PC-9 (cell line): Measurements from ENCODE around the gene FOXP1. TPM values are rescaled to one million over a fixed set of nuclear protein-coding genes. Genes with fewer than 3 reads are reported as not detected.

Experiments
- BruUV-seq: library from RNA; stranded (reverse); fragments of 400-500 nt; replicated peaks from 2 replicates; lab custom pipeline; 2021; lab: Mats Ljungman, UMichigan
- CTCF ChIA-PET: fragments of 300-600 bp; sonication (Branson Sonifier 250); formaldehyde crosslinking; loops from one replicate; lab custom pipeline; 2022; ENCODE audit warnings: antibody characterized with exemption; lab: Charles Lee
- POLR2A ChIA-PET: fragments of 300-600 bp; sonication (Branson Sonifier 250); formaldehyde crosslinking; loops from one replicate; lab custom pipeline; 2022; ENCODE audit warnings: antibody characterized with exemption; ENCODE audit not compliant: unreplicated experiment; lab: Charles Lee
- DNase-seq, 2 experiments: peaks; one replicate each; pipeline versions ENCODE4 v3.0.0 to v3.0.0-alpha.2; 2015 to 2022; ENCODE audit warnings: mixed read lengths in 1 of 2
- H2AFZ ChIP-seq: fragments of 200-600 bp; sonication (generic); 2 replicates; pipeline ENCODE4 v1.8.1; 2017; ENCODE audit warnings: antibody characterized with exemption
- H3F3A ChIP-seq: fragments of 200-600 bp; sonication (generic); 2 replicates; pipeline ENCODE4 v1.8.1; 2017; ENCODE audit warnings: antibody characterized with exemption, mild to moderate bottlenecking, low read depth; ENCODE audit not compliant: insufficient read depth
- H3K27ac ChIP-seq: fragments of 200-600 bp; sonication (generic); 2 replicates; pipeline ENCODE4 v1.6.1; 2016; ENCODE audit warnings: mixed run types
- H3K27me3 ChIP-seq: fragments of 200-600 bp; sonication (generic); 2 replicates; pipeline ENCODE4 v1.6.1; 2016; ENCODE audit warnings: low read depth, mixed run types; ENCODE audit not compliant: insufficient read depth
- H3K36me3 ChIP-seq: fragments of 200-600 bp; sonication (generic); 2 replicates; pipeline ENCODE4 v1.6.1; 2016; ENCODE audit warnings: low read depth, mixed run types
- H3K4me1 ChIP-seq: fragments of 200-600 bp; sonication (generic); replicated peaks from 2 replicates; pipeline ENCODE4 v1.6.1; 2016; ENCODE audit warnings: mixed run types; ENCODE audit not compliant: insufficient read depth
- H3K4me2 ChIP-seq: fragments of 200-600 bp; sonication (generic); 2 replicates; pipeline ENCODE4 v1.6.1; 2017; ENCODE audit warnings: mixed run types
- H3K4me3 ChIP-seq: fragments of 200-600 bp; sonication (generic); 2 replicates; pipeline ENCODE4 v1.6.1; 2016; ENCODE audit warnings: mixed run types
- H3K79me2 ChIP-seq: fragments of 200-600 bp; sonication (generic); 2 replicates; pipeline ENCODE4 v1.6.1; 2017; ENCODE audit warnings: low read depth, mixed run types
- H3K9me2 ChIP-seq: fragments of 200-600 bp; sonication (generic); 2 replicates; pipeline ENCODE4 v1.8.1; 2017; ENCODE audit warnings: mild to moderate bottlenecking; ENCODE audit not compliant: insufficient read depth
- H3K9me3 ChIP-seq: fragments of 200-600 bp; sonication (generic); 2 replicates; pipeline ENCODE4 v1.8.1; 2016; ENCODE audit warnings: low read depth; ENCODE audit not compliant: insufficient read depth
- H4K20me1 ChIP-seq: fragments of 200-600 bp; sonication (generic); 2 replicates; pipeline ENCODE4 v1.8.1; 2017; ENCODE audit not compliant: insufficient read depth
- EZH2 ChIP-seq: fragments of 200-600 bp; sonication (generic); IDR thresholded peaks from 2 replicates; pipeline ENCODE4 v1.8.0; 2017; ENCODE audit warnings: antibody characterized with exemption, low read depth
- intact Hi-C: fragments of 100-400 bp; cut with micrococcal nuclease; formaldehyde crosslinking; loops from one replicate; pipeline ENCODE4 v1.10.0; 2022; ENCODE audit not compliant: unreplicated experiment
- total RNA-seq: library from RNA; stranded (reverse); gene quantifications from 2 replicates; pipeline ENCODE4 v1.2.3, GENCODE V29; 2021
- TF ChIP-seq, protein P1 (sequence below): fragments of 200-600 bp; sonication (generic); conservative IDR thresholded peaks from 2 replicates; pipeline ENCODE4 v1.6.1; 2017; ENCODE audit warnings: mixed run types, antibody characterized with exemption, mild to moderate bottlenecking, moderate library complexity

FOXP1 gene
- total RNA-seq, 1 experiment from 2014 or later = 33.3 TPM

DNA sequence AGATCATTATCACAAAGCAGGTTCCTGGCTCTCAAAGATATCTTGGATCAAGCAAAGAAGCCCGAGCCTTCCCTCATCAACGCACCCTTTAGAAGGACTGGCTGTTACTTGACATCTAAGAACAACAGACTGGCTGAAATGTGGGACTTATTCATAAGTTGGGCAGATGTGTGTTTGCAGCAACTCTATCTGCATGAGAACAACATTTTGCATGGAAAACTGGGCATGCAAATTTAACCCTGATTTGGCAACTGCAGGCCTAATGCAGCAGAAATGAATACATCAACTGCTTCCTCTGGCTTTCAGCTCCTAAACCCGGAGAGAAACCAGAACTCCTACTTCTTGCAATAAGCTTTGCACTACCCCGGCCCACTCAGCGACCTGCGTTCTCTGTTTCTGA, 35.0 kb upstream of the FOXP1 start:
- no peaks in the 10 kb centered on the region for H3F3A ChIP-seq
- H3K9me2 ChIP-seq = no peaks in the 10 kb centered on the region
- no peaks in the 10 kb centered on the region for H4K20me1 ChIP-seq
- intact Hi-C loops = no loop called here
- ChIA-PET POLR2A (no interaction called here), CTCF (no interaction called here)
- BruUV-seq = no TSS peak
- no peak for TF ChIP-seq EZH2
- TF ChIP-seq, protein P1, sequence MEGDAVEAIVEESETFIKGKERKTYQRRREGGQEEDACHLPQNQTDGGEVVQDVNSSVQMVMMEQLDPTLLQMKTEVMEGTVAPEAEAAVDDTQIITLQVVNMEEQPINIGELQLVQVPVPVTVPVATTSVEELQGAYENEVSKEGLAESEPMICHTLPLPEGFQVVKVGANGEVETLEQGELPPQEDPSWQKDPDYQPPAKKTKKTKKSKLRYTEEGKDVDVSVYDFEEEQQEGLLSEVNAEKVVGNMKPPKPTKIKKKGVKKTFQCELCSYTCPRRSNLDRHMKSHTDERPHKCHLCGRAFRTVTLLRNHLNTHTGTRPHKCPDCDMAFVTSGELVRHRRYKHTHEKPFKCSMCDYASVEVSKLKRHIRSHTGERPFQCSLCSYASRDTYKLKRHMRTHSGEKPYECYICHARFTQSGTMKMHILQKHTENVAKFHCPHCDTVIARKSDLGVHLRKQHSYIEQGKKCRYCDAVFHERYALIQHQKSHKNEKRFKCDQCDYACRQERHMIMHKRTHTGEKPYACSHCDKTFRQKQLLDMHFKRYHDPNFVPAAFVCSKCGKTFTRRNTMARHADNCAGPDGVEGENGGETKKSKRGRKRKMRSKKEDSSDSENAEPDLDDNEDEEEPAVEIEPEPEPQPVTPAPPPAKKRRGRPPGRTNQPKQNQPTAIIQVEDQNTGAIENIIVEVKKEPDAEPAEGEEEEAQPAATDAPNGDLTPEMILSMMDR = no peak
- no peak overlapping the region for H3K27ac ChIP-seq
- no peak overlapping the region for H3K4me2 ChIP-seq
- no peak overlapping the region for H3K4me3 ChIP-seq
- no peaks in the 10 kb centered on the region for H3K79me2 ChIP-seq
- H3K36me3 ChIP-seq = no peaks in the 10 kb centered on the region
- peaks cover 45% of the 10 kb centered on the region for H3K27me3 ChIP-seq
- H3K9me3 ChIP-seq = no peaks in the 10 kb centered on the region
- H3K4me1 ChIP-seq = no peaks in the 10 kb centered on the region
- no peak for DNase-seq
- no peak overlapping the region for H2AFZ ChIP-seq

DNA sequence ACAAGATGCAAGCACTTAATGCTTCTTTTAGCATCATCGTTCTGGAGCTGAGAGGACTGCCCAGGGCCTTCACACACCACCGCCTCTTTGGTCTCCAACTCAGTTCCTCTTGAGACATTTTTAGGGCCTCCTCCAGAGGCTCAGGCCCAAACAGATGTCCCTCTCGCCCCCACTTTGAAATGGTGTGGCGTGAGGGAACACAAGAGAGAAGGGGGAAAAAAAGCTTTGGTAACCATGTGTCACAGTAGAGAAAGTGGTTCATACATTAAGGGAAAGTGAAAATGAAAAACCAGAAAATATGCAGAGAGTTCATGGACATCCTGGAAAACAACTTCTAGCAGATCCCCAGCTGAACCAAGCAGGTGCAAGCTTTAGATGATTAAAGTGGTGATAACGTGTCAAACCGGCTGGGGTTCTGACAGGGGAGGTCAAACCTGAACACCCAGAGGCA, 33.1 kb upstream of the FOXP1 start:
- peaks cover 28% of the 10 kb centered on the region for H3K27me3 ChIP-seq
- no peak for DNase-seq
- no peaks in the 10 kb centered on the region for H3K79me2 ChIP-seq
- no peaks in the 10 kb centered on the region for H3F3A ChIP-seq
- no peak overlapping the region for H3K4me2 ChIP-seq
- H2AFZ ChIP-seq = no peak overlapping the region
- intact Hi-C loops = no loop called here
- no peaks in the 10 kb centered on the region for H4K20me1 ChIP-seq
- no peaks in the 10 kb centered on the region for H3K36me3 ChIP-seq
- H3K4me1 ChIP-seq = no peaks in the 10 kb centered on the region
- ChIA-PET CTCF (no interaction called here), POLR2A (no interaction called here)
- no peaks in the 10 kb centered on the region for H3K9me3 ChIP-seq
- BruUV-seq = no TSS peak
- H3K9me2 ChIP-seq = no peaks in the 10 kb centered on the region
- no peak overlapping the region for H3K27ac ChIP-seq
- no peak overlapping the region for H3K4me3 ChIP-seq
- no peak for TF ChIP-seq EZH2
- TF ChIP-seq, protein P1 = no peak

GRCh38 chr3:71614869-71615268, 31.3 kb upstream of the FOXP1 start:
- Histone ChIP-seq H3K4me2 (no peak overlapping the region), H3K79me2 (no peaks in the 10 kb centered on the region), H3F3A (no peaks in the 10 kb centered on the region), H3K4me3 (no peak overlapping the region), H2AFZ (no peak overlapping the region), H3K9me2 (no peaks in the 10 kb centered on the region), H4K20me1 (no peaks in the 10 kb centered on the region), H3K27ac (no peak overlapping the region), H3K27me3 (peaks cover 12% of the 10 kb centered on the region), H3K9me3 (no peaks in the 10 kb centered on the region), H3K36me3 (no peaks in the 10 kb centered on the region), H3K4me1 (no peaks in the 10 kb centered on the region)
- intact Hi-C loops = no loop called here
- BruUV-seq = no TSS peak
- ChIA-PET POLR2A (no interaction called here), CTCF (no interaction called here)
- no peak for DNase-seq
- TF ChIP-seq EZH2 = no peak
- TF ChIP-seq, protein P1 = no peak
